Upper lobe of right lung (tissue), 1 donor: Measurements from ENCODE around the gene ITGAE. TPM values are rescaled to one million over a fixed set of nuclear protein-coding genes. Genes with fewer than 3 reads are reported as not detected.

Experiments used
- ATAC-seq: fragments of 200-7000 bp; cut with Tn5 transposase; one replicate; pipeline ENCODE4 v1.9.1; 2020; ENCODE audit warnings: mild to moderate bottlenecking, moderate library complexity
- DNase-seq: peaks from one replicate; pipeline ENCODE4 v3.0.0-alpha.2; 2020
- H3K27ac ChIP-seq: fragments of 200-600 bp; one replicate; pipeline ENCODE4 v1.8.0; 2022
- H3K27me3 ChIP-seq: fragments of 200-600 bp; one replicate; pipeline ENCODE4 v1.8.0; 2022; ENCODE audit warnings: mild to moderate bottlenecking
- H3K36me3 ChIP-seq: fragments of 200-600 bp; one replicate; pipeline ENCODE4 v1.8.0; 2022
- H3K4me1 ChIP-seq: fragments of 200-600 bp; one replicate; pipeline ENCODE4 v1.8.0; 2022
- H3K4me3 ChIP-seq: fragments of 200-600 bp; one replicate; pipeline ENCODE4 v1.8.0; 2022; ENCODE audit warnings: mild to moderate bottlenecking
- H3K9me3 ChIP-seq: fragments of 200-600 bp; one replicate; pipeline ENCODE4 v1.8.0; 2022
- intact Hi-C: fragments of 100-400 bp; cut with DNase I; formaldehyde crosslinking; loops from one replicate; pipeline ENCODE4 v1.11.0; 2022
- total RNA-seq: library from RNA; stranded (reverse); fragmentation: NEBNext Ultra II Directional; extraction: Animal tissue kit (Norgen Biotek cat#: 25700); gene quantifications from one replicate; pipeline ENCODE4 v1.2.1, GENCODE V29; 2021
- TF ChIP-seq, protein P1 (sequence below): fragments of 200-600 bp; IDR thresholded peaks from one replicate; pipeline ENCODE4 v1.8.0; 2022; ENCODE audit warnings: antibody characterized with exemption
- donor health status: DM: no; HTN: yes; CAD: no; lungs with severe emphysema.

ITGAE gene
- total RNA-seq, 1 donor from 2014 or later = 24.2 TPM

- no peak for DNase-seq
- Histone ChIP-seq H3K4me1 (peaks cover 8% of the 10 kb centered on the region), H3K9me3 (no peaks in the 10 kb centered on the region), H3K27me3 (no peaks in the 10 kb centered on the region), H3K36me3 (peaks cover 81% of the 10 kb centered on the region), H3K27ac (no peak overlapping the region), H3K4me3 (no peak overlapping the region)
- ATAC-seq = peak; percentile 26
- intact Hi-C loops = no loop called here
- TF ChIP-seq, protein P1, sequence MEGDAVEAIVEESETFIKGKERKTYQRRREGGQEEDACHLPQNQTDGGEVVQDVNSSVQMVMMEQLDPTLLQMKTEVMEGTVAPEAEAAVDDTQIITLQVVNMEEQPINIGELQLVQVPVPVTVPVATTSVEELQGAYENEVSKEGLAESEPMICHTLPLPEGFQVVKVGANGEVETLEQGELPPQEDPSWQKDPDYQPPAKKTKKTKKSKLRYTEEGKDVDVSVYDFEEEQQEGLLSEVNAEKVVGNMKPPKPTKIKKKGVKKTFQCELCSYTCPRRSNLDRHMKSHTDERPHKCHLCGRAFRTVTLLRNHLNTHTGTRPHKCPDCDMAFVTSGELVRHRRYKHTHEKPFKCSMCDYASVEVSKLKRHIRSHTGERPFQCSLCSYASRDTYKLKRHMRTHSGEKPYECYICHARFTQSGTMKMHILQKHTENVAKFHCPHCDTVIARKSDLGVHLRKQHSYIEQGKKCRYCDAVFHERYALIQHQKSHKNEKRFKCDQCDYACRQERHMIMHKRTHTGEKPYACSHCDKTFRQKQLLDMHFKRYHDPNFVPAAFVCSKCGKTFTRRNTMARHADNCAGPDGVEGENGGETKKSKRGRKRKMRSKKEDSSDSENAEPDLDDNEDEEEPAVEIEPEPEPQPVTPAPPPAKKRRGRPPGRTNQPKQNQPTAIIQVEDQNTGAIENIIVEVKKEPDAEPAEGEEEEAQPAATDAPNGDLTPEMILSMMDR = no peak
These were observed 34.6 kb upstream of the ITGAE start for GRCh38 chr17:3835410-3836229.

DNA sequence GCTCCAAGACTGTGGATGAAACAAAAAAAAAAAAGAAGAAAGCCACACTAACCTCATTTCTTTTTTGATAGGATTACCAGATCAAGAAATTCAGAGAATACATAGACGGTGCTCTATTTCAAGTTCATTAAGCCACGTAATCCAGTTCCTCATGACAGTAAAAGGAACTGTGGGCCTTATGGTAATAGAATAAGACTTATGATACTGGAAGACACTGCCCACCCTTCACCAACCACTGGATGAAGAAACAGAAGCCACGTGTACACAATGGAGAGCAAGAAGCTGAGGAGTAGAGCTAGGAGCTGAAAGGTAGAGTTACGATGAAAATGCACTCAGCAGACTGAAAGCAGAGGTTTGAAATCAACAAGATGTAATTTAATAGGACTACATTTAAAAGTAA is 33.8 kb upstream of the ITGAE start:
- Histone ChIP-seq H3K9me3 (no peaks in the 10 kb centered on the region), H3K27ac (no peak overlapping the region), H3K4me3 (no peak overlapping the region), H3K4me1 (peaks cover 8% of the 10 kb centered on the region), H3K36me3 (peaks cover 79% of the 10 kb centered on the region), H3K27me3 (no peaks in the 10 kb centered on the region)
- ATAC-seq (peak; percentile 89), DNase-seq (no peak)
- intact Hi-C loops = no loop called here
- TF ChIP-seq, protein P1 = no peak

- TF ChIP-seq, protein P1 = no peak
- intact Hi-C loops = no loop called here
- H3K36me3 ChIP-seq = peaks cover 78% of the 10 kb centered on the region
- no peaks in the 10 kb centered on the region for H3K27me3 ChIP-seq
- H3K4me3 ChIP-seq = no peak overlapping the region
- H3K27ac ChIP-seq = no peak overlapping the region
- H3K4me1 ChIP-seq = no peaks in the 10 kb centered on the region
- ATAC-seq = no peak
- no peak for DNase-seq
- H3K9me3 ChIP-seq = no peaks in the 10 kb centered on the region
These were observed 27.9 kb upstream of the ITGAE start for GRCh38 chr17:3828852-3829232.

GRCh38 chr17:3828151-3828851 is 27.3 kb upstream of the ITGAE start:
- no peaks in the 10 kb centered on the region for H3K27me3 ChIP-seq
- H3K9me3 ChIP-seq = no peaks in the 10 kb centered on the region
- H3K4me1 ChIP-seq = no peaks in the 10 kb centered on the region
- H3K36me3 ChIP-seq = peaks cover 78% of the 10 kb centered on the region
- no peak overlapping the region for H3K4me3 ChIP-seq
- intact Hi-C loops = no loop called here
- TF ChIP-seq, protein P1 = no peak
- no peak overlapping the region for H3K27ac ChIP-seq
- peak; percentile 15 for ATAC-seq
- DNase-seq = no peak

DNA sequence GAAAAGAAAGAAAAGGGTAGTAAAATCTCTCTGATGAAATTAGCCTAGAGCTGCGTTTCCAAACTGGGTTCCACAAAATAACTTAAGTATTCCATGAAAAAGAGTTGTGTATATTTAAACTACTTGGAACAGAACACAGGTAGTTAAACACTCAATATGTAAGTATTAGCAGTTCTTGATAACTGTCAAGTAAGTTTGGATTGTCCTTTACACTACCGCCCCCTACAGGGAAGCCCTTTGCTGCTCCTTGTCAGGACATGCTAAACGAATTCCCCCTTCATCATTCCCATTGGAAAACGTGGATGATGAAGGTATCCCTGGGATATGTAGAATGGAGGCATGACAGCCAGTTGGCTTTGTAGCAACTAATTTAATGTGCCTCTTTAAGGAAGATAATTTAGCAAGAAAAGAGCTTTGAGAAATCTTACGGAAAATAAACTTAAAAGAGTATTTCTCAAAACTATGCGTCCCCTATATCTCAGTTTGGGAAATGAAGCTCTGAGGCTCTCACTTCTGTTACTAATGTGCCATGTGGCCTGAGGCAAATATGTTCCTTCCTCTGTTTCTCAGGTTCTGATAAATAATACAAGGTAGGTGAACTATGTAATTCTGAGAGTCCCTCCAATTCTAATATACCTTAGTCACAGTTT is 26.3 kb upstream of the ITGAE start:
- Histone ChIP-seq H3K36me3 (peaks cover 81% of the 10 kb centered on the region), H3K9me3 (no peaks in the 10 kb centered on the region), H3K4me1 (no peaks in the 10 kb centered on the region), H3K27me3 (no peaks in the 10 kb centered on the region), H3K4me3 (no peak overlapping the region), H3K27ac (no peak overlapping the region)
- TF ChIP-seq, protein P1 = peak; percentile 70
- intact Hi-C loops = no loop called here
- no peak for DNase-seq
- peak; percentile 86 for ATAC-seq
